ENCODE measurements around the gene SP9.

SP9 gene

DNA sequence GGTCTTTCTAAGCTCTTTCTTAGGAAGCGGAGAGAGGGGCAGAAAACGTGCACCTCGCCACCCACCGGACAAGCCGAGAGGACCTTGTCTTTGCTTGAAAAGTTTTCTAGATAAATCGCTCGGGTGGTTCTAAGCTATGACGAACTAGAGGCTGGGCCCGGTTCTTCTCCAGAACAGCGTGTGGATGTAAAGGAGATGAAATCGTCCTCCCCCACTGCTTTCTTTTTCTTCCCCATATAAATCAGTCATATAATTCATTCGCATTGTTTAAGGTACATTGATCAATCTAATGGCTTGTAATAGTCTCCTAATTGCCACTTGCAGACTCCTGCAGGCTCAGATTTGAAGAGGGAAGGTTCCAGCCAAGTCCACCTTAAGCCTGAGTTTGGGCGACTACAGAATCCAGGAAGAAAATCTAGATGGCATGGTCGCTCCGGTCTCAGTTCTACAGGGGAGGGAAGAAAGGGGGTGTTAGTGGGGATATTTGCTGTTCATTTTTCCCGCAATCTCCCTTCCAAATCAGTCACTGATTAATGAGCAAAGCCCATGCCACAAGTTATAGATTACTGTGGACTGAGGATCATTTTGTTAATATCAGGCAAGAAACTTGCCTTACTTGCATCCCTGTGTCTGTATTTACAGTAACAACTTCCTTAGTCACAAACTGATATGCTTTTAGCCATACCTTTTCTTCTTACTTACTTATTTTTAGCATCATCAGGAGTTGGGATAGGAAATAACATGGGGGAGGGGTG lies 5.6 kb upstream of the SP9 start:
- Mint-ChIP-seq H3K9me3 (no peaks in the 10 kb centered on the region), H3K27ac (no peak overlapping the region), H3K27me3 (peaks cover 98% of the 10 kb centered on the region), H3K36me3 (ENCODE audit: low read depth) (no peaks in the 10 kb centered on the region), H3K4me3 (peak overlapping the region; percentile 20), H3K4me1 (ENCODE audit: low read depth) (peaks cover 50% of the 10 kb centered on the region)
- DNase-seq, result no peak

DNA sequence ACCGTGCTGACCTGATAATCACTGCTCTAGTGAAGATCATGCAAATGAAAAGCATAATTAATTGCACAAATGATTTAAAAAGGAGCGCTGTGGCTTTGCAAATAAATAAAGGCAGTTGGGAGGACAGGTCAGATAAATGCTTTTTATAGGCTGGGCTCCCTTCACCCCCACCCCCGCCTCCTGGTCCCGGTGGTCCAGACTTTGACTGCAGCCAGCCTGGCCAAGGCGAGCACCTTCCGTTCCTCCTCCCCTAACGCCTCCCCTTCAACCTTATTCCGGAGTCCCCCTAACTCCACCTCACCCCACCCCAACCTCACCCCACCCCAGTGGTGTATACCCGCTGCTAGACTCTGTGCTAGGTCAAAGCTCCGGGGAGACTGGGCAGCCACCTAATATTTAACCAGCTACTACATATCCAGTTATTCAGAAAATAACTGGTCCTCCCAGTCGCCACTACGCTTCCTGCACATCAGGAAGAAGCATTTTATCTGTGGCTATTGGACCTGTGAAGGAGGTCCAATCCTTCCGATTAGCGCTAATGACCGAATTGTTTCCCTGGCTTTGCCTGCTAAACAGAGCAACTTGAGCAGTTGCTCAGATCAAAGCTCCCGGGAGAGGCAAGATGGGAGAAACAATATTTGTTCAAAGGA lies 3.7 kb upstream of the SP9 start:
- Mint-ChIP-seq H3K9me3 (no peaks in the 10 kb centered on the region), H3K27ac (no peak overlapping the region), H3K27me3 (peaks cover 93% of the 10 kb centered on the region), H3K36me3 (ENCODE audit: low read depth) (no peaks in the 10 kb centered on the region), H3K4me3 (no peak overlapping the region), H3K4me1 (ENCODE audit: low read depth) (peaks cover 59% of the 10 kb centered on the region)
- no peak for DNase-seq

GRCh38 chr2:174331595-174332216 lies 3.0 kb upstream of the SP9 start:
- Mint-ChIP-seq H3K27ac (no peak overlapping the region), H3K4me3 (no peak overlapping the region), H3K9me3 (no peaks in the 10 kb centered on the region), H3K4me1 (ENCODE audit: low read depth) (peaks cover 55% of the 10 kb centered on the region), H3K27me3 (peaks cover 90% of the 10 kb centered on the region), H3K36me3 (ENCODE audit: low read depth) (no peaks in the 10 kb centered on the region)
- no peak for DNase-seq

DNA sequence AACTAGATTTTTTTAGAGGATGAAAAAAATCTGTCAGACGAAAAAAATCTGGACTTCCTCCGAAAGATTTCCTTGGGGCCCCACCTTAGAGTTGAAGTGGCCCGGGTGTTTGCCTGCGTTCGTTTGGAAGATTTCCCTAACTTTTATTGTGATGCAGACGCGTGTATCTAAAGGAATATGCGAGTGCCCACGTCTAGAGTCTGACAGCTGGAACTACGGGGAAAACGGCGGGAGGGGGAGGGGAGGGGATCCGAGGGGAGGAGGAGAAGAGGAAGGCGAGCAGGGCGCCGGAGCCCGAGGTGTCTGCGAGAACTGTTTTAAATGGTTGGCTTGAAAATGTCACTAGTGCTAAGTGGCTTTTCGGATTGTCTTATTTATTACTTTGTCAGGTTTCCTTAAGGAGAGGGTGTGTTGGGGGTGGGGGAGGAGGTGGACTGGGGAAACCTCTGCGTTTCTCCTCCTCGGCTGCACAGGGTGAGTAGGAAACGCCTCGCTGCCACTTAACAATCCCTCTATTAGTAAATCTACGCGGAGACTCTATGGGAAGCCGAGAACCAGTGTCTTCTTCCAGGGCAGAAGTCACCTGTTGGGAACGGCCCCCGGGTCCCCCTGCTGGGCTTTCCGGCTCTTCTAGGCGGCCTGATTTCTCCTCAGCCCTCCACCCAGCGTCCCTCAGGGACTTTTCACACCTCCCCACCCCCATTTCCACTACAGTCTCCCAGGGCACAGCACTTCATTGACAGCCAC lies 2.4 kb upstream of the SP9 start:
- Mint-ChIP-seq H3K4me1 (ENCODE audit: low read depth) (peaks cover 50% of the 10 kb centered on the region), H3K9me3 (no peaks in the 10 kb centered on the region), H3K4me3 (peak overlapping the region; percentile 55), H3K36me3 (ENCODE audit: low read depth) (no peaks in the 10 kb centered on the region), H3K27ac (no peak overlapping the region), H3K27me3 (peaks cover 89% of the 10 kb centered on the region)
- no peak for DNase-seq

DNA sequence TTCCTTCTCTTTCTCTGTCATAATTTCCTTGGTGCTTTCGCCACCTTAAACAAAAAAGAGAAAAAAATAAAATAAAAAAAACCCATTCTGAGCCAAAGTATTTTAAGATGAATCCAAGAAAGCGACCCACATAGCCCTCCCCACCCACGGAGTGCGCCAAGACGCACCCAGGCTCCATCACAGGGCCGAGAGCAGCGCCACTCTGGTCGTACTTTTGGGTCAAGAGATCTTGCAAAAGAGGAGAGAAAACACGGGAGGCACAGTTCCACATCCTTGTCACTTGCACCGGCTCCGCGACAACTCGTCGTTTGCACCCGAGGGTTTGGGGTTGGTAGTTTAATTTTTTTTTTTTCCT lies 1.8 kb upstream of the SP9 start:
- no peak for DNase-seq
- Mint-ChIP-seq H3K9me3 (no peaks in the 10 kb centered on the region), H3K36me3 (ENCODE audit: low read depth) (no peaks in the 10 kb centered on the region), H3K27me3 (peaks cover 89% of the 10 kb centered on the region), H3K4me1 (ENCODE audit: low read depth) (peaks cover 49% of the 10 kb centered on the region), H3K27ac (no peak overlapping the region), H3K4me3 (peak overlapping the region; percentile 55)

DNA sequence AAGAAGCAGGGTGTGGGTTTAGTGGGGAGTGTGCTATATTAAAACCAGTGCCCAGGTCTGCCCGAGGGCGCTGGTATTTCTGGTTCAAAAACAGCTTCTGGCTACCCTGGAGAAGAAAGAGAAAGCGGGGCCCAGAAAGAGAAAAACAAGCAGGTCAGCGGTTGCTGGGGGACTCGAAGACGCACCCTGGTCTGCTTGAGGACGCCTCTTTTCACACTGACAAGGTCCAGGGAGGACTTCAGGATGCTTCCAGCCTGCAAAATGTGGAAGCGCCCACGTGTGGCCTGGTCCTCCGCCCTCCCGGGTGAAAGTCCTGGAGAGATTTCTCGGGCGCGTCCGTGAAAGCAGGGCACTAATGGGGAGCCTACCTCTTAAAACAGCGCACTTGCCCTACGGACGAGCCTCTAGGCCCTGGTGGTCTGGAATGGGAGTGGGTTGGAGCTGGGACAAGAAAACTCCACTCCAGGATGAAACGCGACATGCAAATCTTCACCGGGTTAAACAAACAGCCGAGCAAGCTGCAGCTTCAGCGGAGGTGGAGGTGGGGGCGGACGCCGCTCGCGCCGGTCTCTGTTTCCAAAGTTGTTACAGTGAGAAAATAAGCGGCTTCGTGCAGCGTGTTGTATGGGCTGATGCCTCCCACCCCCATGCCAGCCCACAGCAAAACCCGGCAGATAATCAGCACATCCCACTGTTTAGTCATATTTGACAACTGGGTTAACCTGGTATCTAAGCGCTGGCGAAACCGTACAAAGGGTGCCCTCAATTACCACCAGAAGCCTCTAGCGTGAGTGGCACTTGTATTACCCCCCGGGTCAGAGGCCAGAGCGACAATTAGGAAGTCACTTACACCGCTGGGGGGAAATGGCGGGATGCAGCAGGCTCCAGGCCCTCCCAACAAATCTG lies 1.1 kb upstream of the SP9 start:
- no peaks in the 10 kb centered on the region for H3K36me3 Mint-ChIP-seq (ENCODE audit: low read depth)
- H3K27ac Mint-ChIP-seq, result peak overlapping the region; percentile 30
- H3K4me3 Mint-ChIP-seq, result peak overlapping the region; percentile 55

DNA sequence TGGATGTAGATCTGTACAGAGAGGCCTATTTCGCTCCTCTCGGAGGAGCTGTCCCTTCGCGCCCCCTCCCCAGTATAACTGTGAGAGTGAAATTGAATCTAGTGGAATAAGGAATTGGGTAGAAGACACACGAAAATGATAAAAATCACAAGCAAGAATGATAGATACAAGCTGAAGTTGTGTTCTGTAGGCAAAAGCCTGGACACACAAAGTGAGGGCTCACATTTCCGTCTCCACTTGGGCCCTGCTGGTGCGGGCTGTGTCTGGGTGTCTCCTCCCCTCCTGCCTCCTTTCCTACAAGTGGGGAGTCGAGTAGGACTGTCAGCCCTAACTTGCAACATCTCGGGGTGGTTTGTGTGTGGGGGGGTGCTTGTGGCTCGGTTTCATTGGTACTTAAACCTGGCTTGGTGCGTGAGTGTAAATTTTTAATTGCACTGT lies 457 bp upstream of the SP9 start:
- H3K9me3 Mint-ChIP-seq, result no peaks in the 10 kb centered on the region
- no peak for DNase-seq
- peaks cover 40% of the 10 kb centered on the region for H3K4me1 Mint-ChIP-seq (ENCODE audit: low read depth)
- H3K27ac Mint-ChIP-seq, result peak overlapping the region; percentile 30
- H3K27me3 Mint-ChIP-seq, result peaks cover 89% of the 10 kb centered on the region
- no peaks in the 10 kb centered on the region for H3K36me3 Mint-ChIP-seq (ENCODE audit: low read depth)
- H3K4me3 Mint-ChIP-seq, result peak overlapping the region; percentile 55

More for the DNA sequence above, 1.1 kb upstream of the SP9 start:
- Mint-ChIP-seq H3K27me3 (peaks cover 89% of the 10 kb centered on the region), H3K9me3 (no peaks in the 10 kb centered on the region), H3K4me1 (ENCODE audit: low read depth) (peaks cover 45% of the 10 kb centered on the region)
- peak; percentile 53 for DNase-seq

GRCh38 chr2:174335254-174335987 lies 667 bp downstream of the SP9 start:
- Mint-ChIP-seq H3K36me3 (ENCODE audit: low read depth) (no peaks in the 10 kb centered on the region), H3K4me3 (peak overlapping the region; percentile 54), H3K27ac (peak overlapping the region; percentile 79), H3K9me3 (no peaks in the 10 kb centered on the region), H3K4me1 (ENCODE audit: low read depth) (peaks cover 44% of the 10 kb centered on the region), H3K27me3 (peaks cover 88% of the 10 kb centered on the region)
- peak; percentile 43 for DNase-seq

DNA sequence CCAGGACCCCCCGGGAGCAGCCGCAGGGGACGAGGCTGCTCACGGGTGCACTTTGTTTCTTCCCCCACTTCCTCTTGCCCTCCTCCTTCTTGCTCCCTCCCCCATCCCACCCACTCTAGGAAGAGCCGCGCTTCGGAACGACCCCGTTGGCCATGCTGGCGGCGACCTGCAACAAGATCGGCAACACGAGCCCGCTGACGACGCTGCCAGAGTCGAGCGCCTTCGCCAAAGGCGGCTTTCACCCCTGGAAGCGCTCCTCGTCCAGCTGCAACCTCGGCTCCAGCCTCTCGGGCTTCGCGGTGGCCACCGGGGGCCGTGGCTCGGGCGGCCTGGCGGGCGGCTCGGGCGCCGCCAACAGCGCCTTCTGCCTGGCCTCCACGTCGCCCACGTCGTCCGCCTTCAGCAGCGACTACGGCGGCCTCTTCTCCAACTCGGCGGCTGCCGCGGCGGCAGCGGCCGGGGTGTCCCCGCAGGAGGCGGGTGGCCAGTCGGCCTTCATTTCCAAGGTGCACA lies 1.3 kb downstream of the SP9 start:
- DNase-seq, result peak; percentile 56
- Mint-ChIP-seq H3K27me3 (peaks cover 86% of the 10 kb centered on the region), H3K9me3 (no peaks in the 10 kb centered on the region), H3K4me1 (ENCODE audit: low read depth) (peaks cover 46% of the 10 kb centered on the region), H3K36me3 (ENCODE audit: low read depth) (no peaks in the 10 kb centered on the region), H3K27ac (no peak overlapping the region), H3K4me3 (no peak overlapping the region)

DNA sequence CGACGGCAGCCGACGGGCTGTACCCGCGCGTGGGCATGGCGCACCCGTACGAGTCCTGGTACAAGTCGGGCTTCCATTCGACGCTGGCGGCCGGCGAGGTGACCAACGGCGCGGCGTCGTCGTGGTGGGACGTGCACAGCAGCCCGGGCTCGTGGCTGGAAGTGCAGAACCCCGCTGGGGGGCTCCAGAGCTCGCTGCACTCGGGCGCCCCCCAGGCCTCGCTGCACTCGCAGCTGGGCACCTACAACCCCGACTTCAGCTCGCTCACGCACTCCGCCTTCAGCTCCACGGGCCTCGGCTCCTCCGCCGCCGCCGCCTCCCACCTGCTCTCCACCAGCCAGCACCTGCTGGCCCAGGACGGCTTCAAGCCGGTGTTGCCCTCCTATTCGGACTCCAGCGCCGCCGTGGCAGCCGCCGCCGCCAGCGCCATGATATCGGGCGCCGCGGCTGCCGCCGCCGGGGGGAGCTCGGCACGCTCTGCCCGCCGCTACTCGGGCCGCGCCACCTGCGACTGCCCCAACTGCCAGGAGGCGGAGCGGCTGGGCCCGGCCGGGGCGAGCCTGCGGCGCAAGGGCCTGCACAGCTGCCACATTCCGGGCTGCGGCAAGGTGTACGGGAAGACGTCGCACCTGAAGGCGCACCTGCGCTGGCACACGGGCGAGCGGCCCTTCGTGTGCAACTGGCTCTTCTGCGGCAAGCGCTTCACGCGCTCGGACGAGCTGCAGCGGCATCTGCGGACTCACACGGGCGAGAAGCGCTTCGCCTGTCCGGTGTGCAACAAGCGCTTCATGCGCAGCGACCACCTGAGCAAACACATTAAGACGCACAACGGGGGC lies 2.0 kb downstream of the SP9 start:
- DNase-seq, result peak; percentile 72
- Mint-ChIP-seq H3K4me3 (peak overlapping the region; percentile 68), H3K36me3 (ENCODE audit: low read depth) (no peaks in the 10 kb centered on the region), H3K9me3 (no peaks in the 10 kb centered on the region), H3K27ac (peak overlapping the region; percentile 63), H3K4me1 (ENCODE audit: low read depth) (peaks cover 53% of the 10 kb centered on the region), H3K27me3 (peaks cover 86% of the 10 kb centered on the region)

- Mint-ChIP-seq H3K27me3 (peaks cover 84% of the 10 kb centered on the region), H3K4me1 (ENCODE audit: low read depth) (peaks cover 48% of the 10 kb centered on the region), H3K36me3 (ENCODE audit: low read depth) (no peaks in the 10 kb centered on the region), H3K9me3 (no peaks in the 10 kb centered on the region), H3K27ac (peak overlapping the region; percentile 73), H3K4me3 (peak overlapping the region; percentile 68)
- DNase-seq, result peak; percentile 65
Observed at GRCh38 chr2:174337337-174338146, 2.8 kb downstream of the SP9 start.

DNA sequence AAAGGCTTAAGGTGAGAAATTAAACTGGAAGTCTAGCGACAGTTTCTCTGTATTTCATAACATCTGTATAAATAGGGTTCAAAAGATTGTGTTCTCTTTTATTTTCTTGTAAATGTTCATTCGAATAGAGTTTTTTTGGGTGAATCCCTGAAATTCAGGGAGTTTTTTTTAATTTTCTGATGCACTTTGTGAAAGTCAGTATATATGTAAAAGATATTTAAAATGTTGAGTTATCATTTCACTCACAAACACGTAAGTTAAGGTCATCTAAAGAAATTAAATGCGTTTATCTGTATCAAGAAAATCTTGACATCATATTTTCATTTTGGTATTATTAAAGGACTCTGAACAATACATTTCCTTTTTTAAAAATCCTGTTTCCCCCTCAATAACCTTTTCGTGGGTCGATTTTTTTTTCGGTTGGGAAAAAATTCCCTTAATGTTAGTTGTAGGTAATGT lies 3.4 kb downstream of the SP9 start:
- peak overlapping the region; percentile 68 for H3K4me3 Mint-ChIP-seq
- peaks cover 84% of the 10 kb centered on the region for H3K27me3 Mint-ChIP-seq
- H3K4me1 Mint-ChIP-seq (ENCODE audit: low read depth), result peaks cover 49% of the 10 kb centered on the region
- peak overlapping the region; percentile 73 for H3K27ac Mint-ChIP-seq
- no peak for DNase-seq
- no peaks in the 10 kb centered on the region for H3K36me3 Mint-ChIP-seq (ENCODE audit: low read depth)
- H3K9me3 Mint-ChIP-seq, result no peaks in the 10 kb centered on the region
